PC-3 (cell line): ENCODE data around the gene GAS2.

ENCODE experiments used
- EZH2 ChIP-seq: fragments of 300-600 bp; sonication (generic); IDR thresholded peaks from one replicate; pipeline ENCODE4 v1.6.1; 2017; ENCODE audit warnings: antibody characterized with exemption, mild to moderate bottlenecking, low read length; ENCODE audit not compliant: unreplicated experiment
- TF ChIP-seq, protein P1 (sequence below): fragments of 300-600 bp; sonication (generic); conservative IDR thresholded peaks from 2 replicates; pipeline ENCODE4 v1.5.1; 2017; ENCODE audit warnings: antibody characterized with exemption, low read depth, mild to moderate bottlenecking, low read length

DNA sequence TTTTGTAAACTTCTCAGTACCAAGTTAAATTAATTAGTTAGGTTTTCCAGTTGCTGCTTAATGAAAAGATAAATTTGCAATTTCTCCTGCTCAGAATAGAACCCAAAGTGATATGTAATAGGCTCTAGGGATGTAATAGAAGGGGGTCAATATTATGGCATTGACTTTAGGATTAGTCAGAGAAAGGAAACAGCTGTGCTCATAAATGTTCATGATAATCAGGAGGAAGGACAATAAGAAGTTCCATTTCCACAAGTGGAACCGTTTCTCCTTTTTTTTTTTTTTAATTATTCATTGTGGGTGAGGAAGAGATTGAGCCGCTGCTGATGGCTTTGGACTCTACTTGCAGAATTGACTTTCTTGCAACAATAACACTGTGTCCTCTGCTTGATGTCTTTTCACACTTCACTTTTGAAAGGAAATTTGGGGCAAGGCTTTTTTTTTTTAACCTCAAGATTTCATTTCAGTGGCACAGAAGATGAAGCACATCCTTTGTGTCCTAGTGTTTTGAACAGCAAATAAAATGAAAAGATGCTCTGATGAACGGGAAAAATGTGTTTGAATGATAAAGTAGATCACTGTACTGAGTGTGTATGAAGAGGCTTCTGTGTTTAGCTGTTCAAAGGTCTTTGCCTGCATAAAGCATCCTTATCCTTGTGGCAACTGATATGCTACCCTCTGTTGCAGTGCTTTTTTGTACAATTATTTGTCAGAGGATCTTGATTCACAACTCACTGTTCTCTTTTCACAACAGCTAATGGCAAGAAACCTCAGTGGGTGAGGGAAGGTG is 62.4 kb downstream of the GAS2 start:
- TF ChIP-seq, protein P1, sequence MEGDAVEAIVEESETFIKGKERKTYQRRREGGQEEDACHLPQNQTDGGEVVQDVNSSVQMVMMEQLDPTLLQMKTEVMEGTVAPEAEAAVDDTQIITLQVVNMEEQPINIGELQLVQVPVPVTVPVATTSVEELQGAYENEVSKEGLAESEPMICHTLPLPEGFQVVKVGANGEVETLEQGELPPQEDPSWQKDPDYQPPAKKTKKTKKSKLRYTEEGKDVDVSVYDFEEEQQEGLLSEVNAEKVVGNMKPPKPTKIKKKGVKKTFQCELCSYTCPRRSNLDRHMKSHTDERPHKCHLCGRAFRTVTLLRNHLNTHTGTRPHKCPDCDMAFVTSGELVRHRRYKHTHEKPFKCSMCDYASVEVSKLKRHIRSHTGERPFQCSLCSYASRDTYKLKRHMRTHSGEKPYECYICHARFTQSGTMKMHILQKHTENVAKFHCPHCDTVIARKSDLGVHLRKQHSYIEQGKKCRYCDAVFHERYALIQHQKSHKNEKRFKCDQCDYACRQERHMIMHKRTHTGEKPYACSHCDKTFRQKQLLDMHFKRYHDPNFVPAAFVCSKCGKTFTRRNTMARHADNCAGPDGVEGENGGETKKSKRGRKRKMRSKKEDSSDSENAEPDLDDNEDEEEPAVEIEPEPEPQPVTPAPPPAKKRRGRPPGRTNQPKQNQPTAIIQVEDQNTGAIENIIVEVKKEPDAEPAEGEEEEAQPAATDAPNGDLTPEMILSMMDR = no peak
- no peak for TF ChIP-seq EZH2
